ENCODE data around the gene PAX7. TPM values are rescaled to one million over a fixed set of nuclear protein-coding genes. Genes with fewer than 3 reads are reported as not detected.

Gene PAX7
- total RNA-seq, 1 experiment from 2014 or later: 0.15 TPM

DNA sequence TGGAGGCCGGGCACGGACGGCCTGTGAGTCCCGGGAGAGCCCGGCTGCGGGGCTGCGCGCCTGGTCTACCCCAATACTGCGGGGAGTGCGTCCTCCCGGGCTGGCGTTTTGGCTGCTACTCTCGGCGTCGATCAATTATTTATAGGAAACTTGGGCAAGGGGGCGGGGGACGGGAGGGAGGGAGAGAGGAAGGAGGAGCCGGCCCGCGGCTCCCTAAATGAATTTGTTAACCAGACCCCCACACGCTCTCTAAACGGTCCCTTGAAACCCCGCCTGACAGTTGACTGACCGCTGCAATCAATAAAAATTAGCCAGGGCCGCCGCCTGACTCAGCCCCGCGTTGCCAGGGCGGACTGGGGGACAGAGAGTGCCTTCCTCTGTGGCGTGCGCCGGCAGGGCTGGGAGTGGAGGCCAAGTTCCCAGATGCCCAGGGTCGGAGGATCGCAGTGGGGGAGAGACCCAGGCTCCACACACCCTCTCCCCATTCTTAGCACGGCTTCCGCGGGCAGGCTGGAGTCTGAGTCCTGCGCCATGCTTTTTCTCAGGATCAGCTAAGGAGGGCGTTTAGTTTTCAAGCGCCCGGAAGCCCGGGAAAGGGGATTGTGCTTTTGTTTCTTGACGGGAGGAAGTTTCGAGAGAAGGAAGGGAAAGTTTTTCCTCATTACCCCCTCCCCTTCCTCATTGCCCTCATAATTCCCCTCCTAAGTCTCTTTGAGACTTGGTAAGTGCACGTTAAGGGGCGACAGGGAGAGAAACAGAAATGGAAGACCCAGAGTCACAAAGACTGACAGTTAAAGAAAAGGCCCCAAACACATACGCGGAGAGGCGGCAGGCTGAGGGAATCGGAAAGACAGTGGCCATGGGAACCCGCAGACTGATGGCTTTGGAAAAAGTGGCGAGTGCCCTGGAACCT lies 6.2 kb downstream of the PAX7 start:
- WGBS (ENCODE audit: extremely low coverage, insufficient read length, low lambda C conversion rate): no CpG with 5 or more reads among the region's 52 CpGs
- no peak overlapping the region for H2BK5ac ChIP-seq (ENCODE audit: insufficient read length, low read length)
- no peak overlapping the region for H3K4ac ChIP-seq (ENCODE audit: low read depth, low read length)
- H4K20me1 ChIP-seq (ENCODE audit: control insufficient read depth, insufficient read depth, insufficient read length): peaks cover 3% of the 10 kb centered on the region
- H3K18ac ChIP-seq (ENCODE audit: insufficient read length, low read depth, low read length): no peak overlapping the region
- H2BK15ac ChIP-seq (ENCODE audit: low read depth, low read length): no peak overlapping the region
- H2AK5ac ChIP-seq (ENCODE audit: insufficient read length, low read length): no peak overlapping the region
- no peak overlapping the region for H3K9ac ChIP-seq (ENCODE audit: extremely low read depth, insufficient read length, low read length)
- H3K9me3 Mint-ChIP-seq: peaks cover 3 to 15% of the 10 kb centered on the region in 2 experiments; a peak in 3 of 5 replicates
- no peaks in the 10 kb centered on the region for H3K9me3 ChIP-seq (ENCODE audit: control insufficient read depth, low read depth, low read length)
- 0 out of 2 replicates have a peak, but pooled peaks cover 2% of the 10 kb centered on the region for H3K4me1 ChIP-seq (ENCODE audit: insufficient read depth, low read length)
- no peak overlapping the region for H3K27ac Mint-ChIP-seq
- H3K4me3 Mint-ChIP-seq: peak overlapping the region in 1 of 2 experiments; percentile 74; a peak in 3 of 5 replicates
- no peak overlapping the region for H2BK20ac ChIP-seq (ENCODE audit: low read depth, low read length, poor library complexity, severe bottlenecking)
- H3K79me1 ChIP-seq (ENCODE audit: insufficient read depth, low read depth, low read length, poor library complexity, severe bottlenecking): no peaks in the 10 kb centered on the region
- no peak overlapping the region for H2BK120ac ChIP-seq (ENCODE audit: low read depth, low read length, poor library complexity, severe bottlenecking)
- H3K23ac ChIP-seq (ENCODE audit: insufficient read length, low read depth, low read length): no peak overlapping the region
- no peak overlapping the region for H2AFZ ChIP-seq (ENCODE audit: low read length)
- no peak overlapping the region; the same call in 1 of the 2 replicates for H3K14ac ChIP-seq (ENCODE audit: insufficient read depth, low read length)
- H2BK12ac ChIP-seq (ENCODE audit: insufficient read length, low read depth, low read length): no peak overlapping the region
- H3K79me2 ChIP-seq (ENCODE audit: insufficient read depth, low read length): no peaks in the 10 kb centered on the region
- no peak overlapping the region for H4K5ac ChIP-seq (ENCODE audit: insufficient read length, low read depth, low read length)
- H3K56ac ChIP-seq (ENCODE audit: insufficient read length, low read depth, low read length): no peak overlapping the region
- peaks cover 25% of the 10 kb centered on the region for H3K23me2 ChIP-seq (ENCODE audit: insufficient read length, low read depth, low read length, poor library complexity, severe bottlenecking)
- H3K27me3 Mint-ChIP-seq (ENCODE audit: low read depth): peaks cover 100% of the 10 kb centered on the region
- H3K36me3 Mint-ChIP-seq (ENCODE audit: insufficient read depth in 1 of 3, low read depth in 3 of 3): no peaks in the 10 kb centered on the region; a peak in 1 of 7 replicates
- H4K8ac ChIP-seq (replicated peaks; ENCODE audit: insufficient read length, low read depth, low read length): no peak overlapping the region
- no peak overlapping the region for H3T11ph ChIP-seq (ENCODE audit: low read length)
- H4K91ac ChIP-seq (ENCODE audit: insufficient read length, low read depth, low read length): no peak overlapping the region
- TF ChIP-seq, protein P1, sequence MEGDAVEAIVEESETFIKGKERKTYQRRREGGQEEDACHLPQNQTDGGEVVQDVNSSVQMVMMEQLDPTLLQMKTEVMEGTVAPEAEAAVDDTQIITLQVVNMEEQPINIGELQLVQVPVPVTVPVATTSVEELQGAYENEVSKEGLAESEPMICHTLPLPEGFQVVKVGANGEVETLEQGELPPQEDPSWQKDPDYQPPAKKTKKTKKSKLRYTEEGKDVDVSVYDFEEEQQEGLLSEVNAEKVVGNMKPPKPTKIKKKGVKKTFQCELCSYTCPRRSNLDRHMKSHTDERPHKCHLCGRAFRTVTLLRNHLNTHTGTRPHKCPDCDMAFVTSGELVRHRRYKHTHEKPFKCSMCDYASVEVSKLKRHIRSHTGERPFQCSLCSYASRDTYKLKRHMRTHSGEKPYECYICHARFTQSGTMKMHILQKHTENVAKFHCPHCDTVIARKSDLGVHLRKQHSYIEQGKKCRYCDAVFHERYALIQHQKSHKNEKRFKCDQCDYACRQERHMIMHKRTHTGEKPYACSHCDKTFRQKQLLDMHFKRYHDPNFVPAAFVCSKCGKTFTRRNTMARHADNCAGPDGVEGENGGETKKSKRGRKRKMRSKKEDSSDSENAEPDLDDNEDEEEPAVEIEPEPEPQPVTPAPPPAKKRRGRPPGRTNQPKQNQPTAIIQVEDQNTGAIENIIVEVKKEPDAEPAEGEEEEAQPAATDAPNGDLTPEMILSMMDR (conservative IDR thresholded peaks at IDR 0.05): no peak
- peaks cover 58 to 85% of the 10 kb centered on the region in 2 experiments for H3K4me1 Mint-ChIP-seq
- no peak overlapping the region for H3K27ac ChIP-seq (ENCODE audit: insufficient read length, low read depth, low read length)
- DNase-seq: peak; percentile 69
- H3K27me3 ChIP-seq (ENCODE audit: insufficient read depth, low read length): peaks cover 88% of the 10 kb centered on the region
- peak overlapping the region; percentile 78 for H3K4me2 ChIP-seq (ENCODE audit: insufficient read depth, insufficient read length, low read length)

Measured in H9 (cell line).